Upper lobe of left lung (tissue), 6 donors: ENCODE data around the gene ADGRD1. TPM values are rescaled to one million over a fixed set of nuclear protein-coding genes. Genes with fewer than 3 reads are reported as not detected.

ENCODE experiments used
- ATAC-seq, 2 donors: fragments of 200-7000 bp; cut with Tn5 transposase; one replicate each; pipeline ENCODE4 v1.9.1; 2022; ENCODE audit warnings: mild to moderate bottlenecking in 2 of 2, moderate library complexity in 2 of 2; ENCODE audit not compliant: low FRiP score in 2 of 2
- DNase-seq, 2 donors: peaks; one replicate each; pipeline ENCODE4 v3.0.0-alpha.2; 2019 to 2020
- H3K27ac ChIP-seq, 4 donors: fragments of 200-600 bp; sonication (generic); one replicate each; pipeline ENCODE4 v1.5.1; 2016 to 2019
- H3K27me3 ChIP-seq, 4 donors: fragments of 200-600 bp; sonication (generic); one replicate each; pipeline ENCODE4 v1.5.1; 2017 to 2019
- H3K36me3 ChIP-seq, 4 donors: fragments of 200-600 bp; sonication (generic); one replicate each; pipeline ENCODE4 v1.5.1; 2016 to 2019
- H3K4me1 ChIP-seq, 4 donors: fragments of 200-600 bp; sonication (generic); one replicate each; pipeline ENCODE4 v1.5.1; 2018 to 2019
- H3K4me3 ChIP-seq, 4 donors: fragments of 200-600 bp; sonication (generic); one replicate each; pipeline ENCODE4 v1.5.1; 2017 to 2019; ENCODE audit warnings: mild to moderate bottlenecking in 2 of 4, moderate library complexity in 1 of 4
- H3K9me3 ChIP-seq, 4 donors: fragments of 200-600 bp; sonication (generic); one replicate each; pipeline ENCODE4 v1.5.1; 2018 to 2019
- EP300 ChIP-seq, 4 donors: sonication (generic); formaldehyde crosslinking; IDR thresholded peaks; one replicate each; pipeline ENCODE4 v1.5.1; 2017; ENCODE audit warnings: antibody characterized with exemption in 4 of 4, control low read depth in 2 of 4
- POLR2A ChIP-seq, 4 donors: fragments of 450-650 bp; IDR thresholded peaks; one replicate each; pipeline ENCODE4 v1.5.1; 2016 to 2017; ENCODE audit warnings: antibody characterized with exemption in 4 of 4, mild to moderate bottlenecking in 2 of 4
- POLR2AphosphoS5 ChIP-seq, 2 donors: sonication (generic); formaldehyde crosslinking; IDR thresholded peaks; one replicate each; pipeline ENCODE4 v1.5.1; 2017; ENCODE audit warnings: antibody characterized with exemption in 2 of 2
- WGBS, 2 donors: methylation state at CpG; one replicate each; pipeline ENCODE4 v1.1.5; 2017 to 2018; 5-methylcytosine and 5-hydroxymethylcytosine counted together
- total RNA-seq, 6 donors: library from RNA; depleted of rRNA in 4 of 6; stranded (reverse); fragments of >200 nt in 4 of 6; gene quantifications; one replicate each; pipeline versions ENCODE4 v1.1.0 to v1.2.1, GENCODE V29; 2016 to 2021
- TF ChIP-seq, protein P1 (sequence below), 6 experiments: fragments of 450-650 bp in 4 of 6; fragments of 200-600 bp in 2 of 6; sonication (generic) in 2 of 6; IDR thresholded peaks; one replicate each; pipeline ENCODE4 v1.5.1; 2016 to 2019; ENCODE audit warnings: antibody characterized with exemption in 6 of 6
- donor health status: DM: no; HTN: no; CAD: no; lungs with moderate emphysema.
- donor health status: DM: no; HTN: yes; CAD: no; lungs with severe emphysema.

The ADGRD1 gene
- total RNA-seq, 6 donors from 2014 or later = 84.2 to 124 (median 94.7) TPM

DNA sequence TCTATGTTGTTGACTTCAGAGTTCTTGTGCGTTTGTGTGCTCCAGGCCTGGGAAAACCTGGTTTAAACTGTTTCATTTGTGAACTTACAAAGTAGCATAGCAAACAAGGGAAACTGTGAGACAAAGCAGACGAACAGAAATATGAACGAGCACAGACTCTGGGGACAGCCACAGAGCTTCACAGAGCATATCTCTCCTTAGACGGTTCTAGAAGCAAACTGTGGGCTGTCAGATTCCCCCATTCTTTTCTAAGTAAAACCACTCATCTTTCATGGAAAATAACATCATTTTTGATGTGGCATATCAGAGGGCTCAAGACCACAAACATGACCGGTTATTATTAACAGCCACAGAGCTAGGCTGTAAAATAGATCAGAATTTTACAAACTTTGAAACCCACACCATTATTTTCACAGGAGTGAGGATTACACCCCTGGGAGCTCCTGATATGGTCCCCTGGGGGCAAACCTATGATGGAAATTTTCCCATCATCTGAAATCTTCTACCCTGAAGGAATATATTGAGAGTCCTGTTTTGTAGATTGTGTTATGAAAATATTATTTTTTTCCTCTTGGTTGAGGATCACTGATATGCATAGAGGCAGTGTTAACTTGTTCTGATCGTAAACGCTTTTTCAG, 102.0 kb downstream of the ADGRD1 start:
- no peaks in the 10 kb centered on the region for H3K9me3 ChIP-seq
- H3K4me3 ChIP-seq = no peak overlapping the region
- no peaks in the 10 kb centered on the region for H3K4me1 ChIP-seq
- H3K27me3 ChIP-seq = no peaks in the 10 kb centered on the region
- ATAC-seq (no peak), DNase-seq (no peak)
- H3K27ac ChIP-seq = no peak overlapping the region
- no peak for TF ChIP-seq POLR2AphosphoS5 (IDR thresholded peaks at IDR 0.05)
- no peak for TF ChIP-seq EP300 (IDR thresholded peaks at IDR 0.05)
- TF ChIP-seq, protein P1, sequence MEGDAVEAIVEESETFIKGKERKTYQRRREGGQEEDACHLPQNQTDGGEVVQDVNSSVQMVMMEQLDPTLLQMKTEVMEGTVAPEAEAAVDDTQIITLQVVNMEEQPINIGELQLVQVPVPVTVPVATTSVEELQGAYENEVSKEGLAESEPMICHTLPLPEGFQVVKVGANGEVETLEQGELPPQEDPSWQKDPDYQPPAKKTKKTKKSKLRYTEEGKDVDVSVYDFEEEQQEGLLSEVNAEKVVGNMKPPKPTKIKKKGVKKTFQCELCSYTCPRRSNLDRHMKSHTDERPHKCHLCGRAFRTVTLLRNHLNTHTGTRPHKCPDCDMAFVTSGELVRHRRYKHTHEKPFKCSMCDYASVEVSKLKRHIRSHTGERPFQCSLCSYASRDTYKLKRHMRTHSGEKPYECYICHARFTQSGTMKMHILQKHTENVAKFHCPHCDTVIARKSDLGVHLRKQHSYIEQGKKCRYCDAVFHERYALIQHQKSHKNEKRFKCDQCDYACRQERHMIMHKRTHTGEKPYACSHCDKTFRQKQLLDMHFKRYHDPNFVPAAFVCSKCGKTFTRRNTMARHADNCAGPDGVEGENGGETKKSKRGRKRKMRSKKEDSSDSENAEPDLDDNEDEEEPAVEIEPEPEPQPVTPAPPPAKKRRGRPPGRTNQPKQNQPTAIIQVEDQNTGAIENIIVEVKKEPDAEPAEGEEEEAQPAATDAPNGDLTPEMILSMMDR (IDR thresholded peaks at IDR 0.05) = no peak
- TF ChIP-seq POLR2A (IDR thresholded peaks at IDR 0.05) = no peak
- H3K36me3 ChIP-seq = no peaks in the 10 kb centered on the region
- 78 to 82% methylated on average over 7 of the region's 7 CpGs for WGBS, 2 donors

DNA sequence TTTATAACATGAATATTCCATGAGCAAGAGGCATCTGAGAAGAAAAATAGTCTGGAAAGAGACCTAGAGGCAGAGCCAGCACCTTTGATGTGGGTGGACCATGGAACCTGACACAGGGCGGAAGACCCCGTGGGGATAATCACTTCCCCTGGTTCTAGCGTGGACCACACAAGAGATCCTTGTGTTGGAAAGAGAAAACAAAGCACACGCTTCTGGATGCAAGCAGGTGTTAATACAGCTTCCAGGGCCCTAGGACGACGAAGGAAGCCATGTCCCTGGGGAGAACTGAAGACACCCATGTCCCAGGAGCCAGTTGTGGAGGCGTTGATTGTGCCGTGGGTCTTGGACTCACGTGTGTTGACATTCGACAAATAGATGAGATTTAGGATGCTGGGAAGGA, 102.9 kb downstream of the ADGRD1 start:
- no peaks in the 10 kb centered on the region for H3K9me3 ChIP-seq
- TF ChIP-seq, protein P1 (IDR thresholded peaks at IDR 0.05) = no peak
- TF ChIP-seq POLR2AphosphoS5 (IDR thresholded peaks at IDR 0.05) = no peak
- TF ChIP-seq POLR2A (IDR thresholded peaks at IDR 0.05) = no peak
- TF ChIP-seq EP300 (IDR thresholded peaks at IDR 0.05) = no peak
- 83 to 89% methylated on average over 10 of the region's 10 CpGs for WGBS, 2 donors
- no peak for DNase-seq
- no peaks in the 10 kb centered on the region for H3K27me3 ChIP-seq
- H3K4me3 ChIP-seq = no peak overlapping the region
- H3K36me3 ChIP-seq = no peaks in the 10 kb centered on the region
- H3K4me1 ChIP-seq = no peaks in the 10 kb centered on the region
- no peak for ATAC-seq
- H3K27ac ChIP-seq = no peak overlapping the region

DNA sequence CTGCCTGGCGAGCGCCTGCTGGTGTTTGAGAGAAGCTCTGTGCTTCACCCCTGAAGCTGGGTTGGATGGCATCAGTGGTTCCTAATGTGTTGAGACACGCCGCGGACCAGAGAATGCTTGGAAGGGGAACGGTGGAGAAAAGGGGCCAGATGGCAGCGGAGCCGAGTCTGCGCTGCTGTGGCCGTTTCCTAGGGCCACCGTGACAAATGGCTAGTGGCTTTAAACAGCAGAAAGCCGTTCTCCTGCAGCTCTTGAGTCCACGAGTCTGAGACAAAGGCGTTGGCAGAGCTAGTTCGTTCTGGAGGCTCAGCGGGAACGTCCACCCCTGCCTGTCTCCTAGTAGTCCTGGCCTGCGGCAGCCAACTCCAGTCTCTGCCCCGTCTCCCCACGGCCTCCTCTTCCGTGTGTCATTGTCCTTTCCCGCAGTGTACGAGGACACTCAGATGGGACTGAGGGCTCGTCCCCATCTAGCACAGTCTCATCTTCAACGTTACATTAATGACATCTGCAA, 103.6 kb downstream of the ADGRD1 start:
- TF ChIP-seq EP300 (IDR thresholded peaks at IDR 0.05) (no peak), POLR2A (IDR thresholded peaks at IDR 0.05) (no peak), POLR2AphosphoS5 (IDR thresholded peaks at IDR 0.05) (no peak)
- TF ChIP-seq, protein P1 (IDR thresholded peaks at IDR 0.05) = no peak
- no peaks in the 10 kb centered on the region for H3K36me3 ChIP-seq
- no peaks in the 10 kb centered on the region for H3K4me1 ChIP-seq
- no peak overlapping the region for H3K4me3 ChIP-seq
- no peaks in the 10 kb centered on the region for H3K27me3 ChIP-seq
- no peak overlapping the region for H3K27ac ChIP-seq
- WGBS, 2 donors = 88 to 89% methylated on average over 24 to 25 of the region's 25 CpGs
- no peaks in the 10 kb centered on the region for H3K9me3 ChIP-seq
- DNase-seq (no peak), ATAC-seq (no peak)

DNA sequence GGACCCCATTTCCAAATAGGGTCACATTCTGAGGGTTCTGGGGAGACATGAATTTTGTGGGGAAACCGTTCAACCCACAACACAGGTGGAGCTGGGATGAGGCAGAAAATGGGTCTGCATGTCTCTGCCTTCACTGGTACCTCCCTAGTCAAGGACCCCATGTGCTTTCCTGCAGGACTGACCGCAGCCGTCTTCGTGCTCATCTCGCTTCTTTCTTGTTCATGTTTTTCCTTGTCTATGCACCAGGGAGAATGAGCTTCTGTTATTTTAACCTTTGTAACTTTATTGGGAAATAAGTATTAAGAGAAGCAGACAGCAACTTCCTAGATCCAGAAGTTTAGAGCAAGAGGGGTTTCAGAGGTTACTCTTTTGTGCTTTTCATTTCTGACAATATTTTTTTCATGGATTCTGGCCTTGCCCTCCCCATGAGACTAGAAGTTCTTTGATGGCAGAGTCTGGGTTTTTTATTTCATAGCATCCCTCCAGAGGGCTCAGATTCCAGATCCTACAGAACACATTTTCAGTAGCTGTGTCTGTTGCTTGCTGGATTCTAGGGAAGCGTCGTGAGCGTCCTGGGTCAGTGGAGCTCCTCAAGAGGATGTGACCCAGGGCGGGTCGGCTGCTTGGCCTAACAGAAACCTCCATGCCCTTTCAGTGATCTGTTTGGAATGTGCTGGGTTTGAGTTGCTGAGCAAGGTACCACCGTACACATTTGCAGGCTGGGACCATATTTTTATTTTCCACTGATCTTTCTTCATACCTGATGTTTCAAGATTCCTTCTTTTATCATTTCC, 104.2 kb downstream of the ADGRD1 start:
- Histone ChIP-seq H3K4me1 (no peaks in the 10 kb centered on the region), H3K27ac (no peak overlapping the region), H3K27me3 (no peaks in the 10 kb centered on the region), H3K4me3 (no peak overlapping the region), H3K36me3 (no peaks in the 10 kb centered on the region), H3K9me3 (no peaks in the 10 kb centered on the region)
- no peak for DNase-seq
- 86 to 92% methylated on average over 9 to 11 of the region's 11 CpGs for WGBS, 2 donors
- ATAC-seq = no peak
- TF ChIP-seq, protein P1 (IDR thresholded peaks at IDR 0.05) = no peak
- TF ChIP-seq POLR2AphosphoS5 (IDR thresholded peaks at IDR 0.05) (no peak), POLR2A (IDR thresholded peaks at IDR 0.05) (no peak), EP300 (IDR thresholded peaks at IDR 0.05) (no peak)
